ENCODE data around the gene HOXD9. TPM values are rescaled to one million over a fixed set of nuclear protein-coding genes. Genes with fewer than 3 reads are reported as not detected.

Gene HOXD9
- total RNA-seq, 1 experiment from 2014 or later: not detected

GRCh38 chr2:176171351-176172006 lies 49.0 kb downstream of the HOXD9 start:
- no peak overlapping the region for H2AFZ ChIP-seq (ENCODE audit: low read length)
- ATAC-seq (no peak), DNase-seq (no peak)
- H3K4me3 ChIP-seq (ENCODE audit: low read length): no peak overlapping the region
- H3K9me3 ChIP-seq (ENCODE audit: low read length): no peaks in the 10 kb centered on the region
- H3K4me2 ChIP-seq (ENCODE audit: low read length): no peak overlapping the region
- no peaks in the 10 kb centered on the region for H4K20me1 ChIP-seq (ENCODE audit: low read length)
- no peaks in the 10 kb centered on the region for H3K36me3 ChIP-seq (ENCODE audit: low read depth, low read length)
- H3F3A ChIP-seq (ENCODE audit: low read length, unreplicated experiment): no peaks in the 10 kb centered on the region
- ChIA-PET POLR2A (ENCODE audit: unreplicated experiment) (no interaction called here), CTCF (no interaction called here)
- H3K27ac ChIP-seq (ENCODE audit: low read length): no peak overlapping the region
- TF ChIP-seq EZH2phosphoT487 (IDR thresholded peaks at IDR 0.05; ENCODE audit: borderline replicate concordance, low read length) (no peak), EZH2 (IDR thresholded peaks at IDR 0.05; ENCODE audit: low read length, unreplicated experiment) (no peak)
- TF ChIP-seq, protein P1, sequence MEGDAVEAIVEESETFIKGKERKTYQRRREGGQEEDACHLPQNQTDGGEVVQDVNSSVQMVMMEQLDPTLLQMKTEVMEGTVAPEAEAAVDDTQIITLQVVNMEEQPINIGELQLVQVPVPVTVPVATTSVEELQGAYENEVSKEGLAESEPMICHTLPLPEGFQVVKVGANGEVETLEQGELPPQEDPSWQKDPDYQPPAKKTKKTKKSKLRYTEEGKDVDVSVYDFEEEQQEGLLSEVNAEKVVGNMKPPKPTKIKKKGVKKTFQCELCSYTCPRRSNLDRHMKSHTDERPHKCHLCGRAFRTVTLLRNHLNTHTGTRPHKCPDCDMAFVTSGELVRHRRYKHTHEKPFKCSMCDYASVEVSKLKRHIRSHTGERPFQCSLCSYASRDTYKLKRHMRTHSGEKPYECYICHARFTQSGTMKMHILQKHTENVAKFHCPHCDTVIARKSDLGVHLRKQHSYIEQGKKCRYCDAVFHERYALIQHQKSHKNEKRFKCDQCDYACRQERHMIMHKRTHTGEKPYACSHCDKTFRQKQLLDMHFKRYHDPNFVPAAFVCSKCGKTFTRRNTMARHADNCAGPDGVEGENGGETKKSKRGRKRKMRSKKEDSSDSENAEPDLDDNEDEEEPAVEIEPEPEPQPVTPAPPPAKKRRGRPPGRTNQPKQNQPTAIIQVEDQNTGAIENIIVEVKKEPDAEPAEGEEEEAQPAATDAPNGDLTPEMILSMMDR (conservative IDR thresholded peaks at IDR 0.05; ENCODE audit: low read depth, low read length): no peak
- no peaks in the 10 kb centered on the region for H3K9me2 ChIP-seq (replicated peaks; ENCODE audit: low read length)
- H3K9ac ChIP-seq (ENCODE audit: low read length): no peak overlapping the region
- no peaks in the 10 kb centered on the region for H3K79me2 ChIP-seq (ENCODE audit: low read length)
- intact Hi-C loops (cut with micrococcal nuclease): no loop called here
- no TSS peak for BruUV-seq (replicated peaks)
- no peaks in the 10 kb centered on the region for H3K27me3 ChIP-seq (ENCODE audit: low read length)
- H3K4me1 ChIP-seq (ENCODE audit: insufficient read depth, low read length): no peaks in the 10 kb centered on the region

DNA sequence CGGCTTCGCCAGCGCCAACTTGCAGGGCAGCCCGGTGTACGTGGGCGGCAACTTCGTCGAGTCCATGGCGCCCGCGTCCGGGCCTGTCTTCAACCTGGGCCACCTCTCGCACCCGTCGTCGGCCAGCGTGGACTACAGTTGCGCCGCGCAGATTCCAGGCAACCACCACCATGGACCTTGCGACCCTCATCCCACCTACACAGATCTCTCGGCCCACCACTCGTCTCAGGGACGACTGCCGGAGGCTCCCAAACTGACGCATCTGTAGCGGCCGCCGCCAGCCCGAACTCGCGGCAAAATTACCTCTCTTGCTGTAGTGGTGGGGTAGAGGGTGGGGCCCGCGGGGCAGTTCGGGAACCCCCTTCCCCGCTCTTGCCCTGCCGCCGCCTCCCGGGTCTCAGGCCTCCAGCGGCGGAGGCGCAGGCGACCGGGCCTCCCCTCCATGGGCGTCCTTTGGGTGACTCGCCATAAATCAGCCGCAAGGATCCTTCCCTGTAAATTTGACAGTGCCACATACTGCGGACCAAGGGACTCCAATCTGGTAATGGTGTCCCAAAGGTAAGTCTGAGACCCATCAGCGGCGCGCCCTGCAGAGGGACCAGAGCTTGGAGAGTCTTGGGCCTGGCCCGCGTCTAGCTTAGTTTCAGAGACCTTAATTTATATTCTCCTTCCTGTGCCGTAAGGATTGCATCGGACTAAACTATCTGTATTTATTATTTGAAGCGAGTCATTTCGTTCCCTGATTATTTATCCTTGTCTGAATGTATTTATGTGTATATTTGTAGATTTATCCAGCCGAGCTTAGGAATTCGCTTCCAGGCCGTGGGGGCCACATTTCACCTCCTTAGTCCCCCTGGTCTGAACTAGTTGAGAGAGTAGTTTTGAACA lies 49.7 kb downstream of the HOXD9 start:
- intact Hi-C loops (cut with micrococcal nuclease): no loop called here
- Histone ChIP-seq H3F3A (ENCODE audit: low read length, unreplicated experiment) (no peaks in the 10 kb centered on the region), H3K79me2 (ENCODE audit: low read length) (no peaks in the 10 kb centered on the region), H3K9me3 (ENCODE audit: low read length) (no peaks in the 10 kb centered on the region), H3K4me3 (ENCODE audit: low read length) (no peak overlapping the region), H3K9me2 (replicated peaks; ENCODE audit: low read length) (no peaks in the 10 kb centered on the region), H4K20me1 (ENCODE audit: low read length) (no peaks in the 10 kb centered on the region), H3K9ac (ENCODE audit: low read length) (no peak overlapping the region), H3K4me2 (ENCODE audit: low read length) (no peak overlapping the region), H3K27me3 (ENCODE audit: low read length) (no peaks in the 10 kb centered on the region), H2AFZ (ENCODE audit: low read length) (no peak overlapping the region), H3K27ac (ENCODE audit: low read length) (no peak overlapping the region), H3K4me1 (ENCODE audit: insufficient read depth, low read length) (no peaks in the 10 kb centered on the region), H3K36me3 (ENCODE audit: low read depth, low read length) (no peaks in the 10 kb centered on the region)
- DNase-seq: no peak
- TF ChIP-seq, protein P1 (conservative IDR thresholded peaks at IDR 0.05; ENCODE audit: low read depth, low read length): no peak
- TF ChIP-seq EZH2 (IDR thresholded peaks at IDR 0.05; ENCODE audit: low read length, unreplicated experiment) (no peak), EZH2phosphoT487 (IDR thresholded peaks at IDR 0.05; ENCODE audit: borderline replicate concordance, low read length) (no peak)
- no peak for ATAC-seq
- POLR2A ChIA-PET (ENCODE audit: unreplicated experiment): no interaction called here
- CTCF ChIA-PET: no interaction called here
- BruUV-seq (replicated peaks): no TSS peak

Measured in PC-3 (cell line).